PC-3 (cell line): ENCODE measurements around the gene SLC35F1. TPM values are rescaled to one million over a fixed set of nuclear protein-coding genes. Genes with fewer than 3 reads are reported as not detected.

Experiments
- ATAC-seq: fragments of 200-7000 bp; cut with Tn5 transposase; 2 replicates; pipeline ENCODE4 v1.9.1; 2020; ENCODE audit warnings: mild to moderate bottlenecking, moderate library complexity
- BruUV-seq: library from RNA; stranded (reverse); fragments of 400-500 nt; replicated peaks from 2 replicates; lab custom pipeline; 2021; lab: Mats Ljungman, UMichigan
- CTCF ChIA-PET: fragments of 300-600 bp; sonication (Branson Sonifier 250); formaldehyde crosslinking; loops from one replicate; lab custom pipeline; 2022; ENCODE audit warnings: antibody characterized with exemption; lab: Charles Lee
- POLR2A ChIA-PET: fragments of 300-600 bp; sonication (Branson Sonifier 250); formaldehyde crosslinking; loops from one replicate; lab custom pipeline; 2022; ENCODE audit warnings: antibody characterized with exemption; ENCODE audit not compliant: unreplicated experiment; lab: Charles Lee
- DNase-seq: peaks from one replicate; pipeline ENCODE4 v3.0.0-alpha.2; 2015
- H2AFZ ChIP-seq: fragments of 300-600 bp; sonication (generic); 2 replicates; pipeline ENCODE4 v1.6.0; 2016; ENCODE audit warnings: antibody characterized with exemption, low read length
- H3F3A ChIP-seq: fragments of 300-600 bp; sonication (generic); one replicate; pipeline ENCODE4 v1.6.0; 2017; ENCODE audit warnings: antibody characterized with exemption, low read length, control low read depth, mild to moderate bottlenecking; ENCODE audit not compliant: unreplicated experiment
- H3K27ac ChIP-seq: fragments of 300-600 bp; sonication (generic); 2 replicates; pipeline ENCODE4 v1.5.1; 2016; ENCODE audit warnings: mild to moderate bottlenecking, low read length
- H3K27me3 ChIP-seq: fragments of 300-600 bp; sonication (generic); 2 replicates; pipeline ENCODE4 v1.6.1; 2016; ENCODE audit warnings: low read length, mixed read lengths
- H3K36me3 ChIP-seq: fragments of 300-600 bp; sonication (generic); 2 replicates; pipeline ENCODE4 v1.6.1; 2016; ENCODE audit warnings: low read depth, mixed run types, low read length, mixed read lengths
- H3K4me1 ChIP-seq: fragments of 300-600 bp; sonication (generic); 2 replicates; pipeline ENCODE4 v1.5.1; 2016; ENCODE audit warnings: low read length; ENCODE audit not compliant: insufficient read depth
- H3K4me2 ChIP-seq: fragments of 300-600 bp; sonication (generic); 2 replicates; pipeline ENCODE4 v1.6.0; 2016; ENCODE audit warnings: low read length
- H3K4me3 ChIP-seq: fragments of 300-600 bp; sonication (generic); 2 replicates; pipeline ENCODE4 v1.5.1; 2016; ENCODE audit warnings: mild to moderate bottlenecking, low read length, mixed read lengths
- H3K79me2 ChIP-seq: fragments of 300-600 bp; sonication (generic); 2 replicates; pipeline ENCODE4 v1.6.1; 2017; ENCODE audit warnings: low read length, mixed read lengths
- H3K9ac ChIP-seq: fragments of 300-600 bp; sonication (generic); 2 replicates; pipeline ENCODE4 v1.6.0; 2016; ENCODE audit warnings: mild to moderate bottlenecking, low read length
- H3K9me2 ChIP-seq: fragments of 300-600 bp; sonication (generic); replicated peaks from 2 replicates; pipeline ENCODE4 v1.6.1; 2016; ENCODE audit warnings: mixed run types, low read length, mixed read lengths
- H3K9me3 ChIP-seq: fragments of 300-600 bp; sonication (generic); 2 replicates; pipeline ENCODE4 v1.6.1; 2016; ENCODE audit warnings: low read length, mixed read lengths
- H4K20me1 ChIP-seq: fragments of 300-600 bp; sonication (generic); 2 replicates; pipeline ENCODE4 v1.6.1; 2016; ENCODE audit warnings: low read length, mixed read lengths
- CTCF ChIP-seq: fragments of 300-600 bp; sonication (generic); conservative IDR thresholded peaks from 2 replicates; pipeline ENCODE4 v1.5.1; 2017; ENCODE audit warnings: antibody characterized with exemption, low read depth, mild to moderate bottlenecking, low read length
- EZH2 ChIP-seq: fragments of 300-600 bp; sonication (generic); IDR thresholded peaks from one replicate; pipeline ENCODE4 v1.6.1; 2017; ENCODE audit warnings: antibody characterized with exemption, mild to moderate bottlenecking, low read length; ENCODE audit not compliant: unreplicated experiment
- EZH2phosphoT487 ChIP-seq: fragments of 300-600 bp; sonication (generic); IDR thresholded peaks from 2 replicates; pipeline ENCODE4 v1.6.1; 2018; ENCODE audit warnings: mild to moderate bottlenecking, antibody characterized with exemption, low read length, borderline replicate concordance
- intact Hi-C: fragments of 100-400 bp; cut with micrococcal nuclease; formaldehyde crosslinking; loops from 2 replicates; pipeline ENCODE4 v1.9.0; 2023
- total RNA-seq: library from RNA; depleted of rRNA; stranded (reverse); fragments of >200 nt; gene quantifications from 2 replicates; pipeline ENCODE4 v1.2.3, GENCODE V29; 2014

SLC35F1 gene
- total RNA-seq, 1 experiment from 2014 or later: not detected

GRCh38 chr6:117985916-117986315 lies 78.9 kb downstream of the SLC35F1 start:
- no peak for TF ChIP-seq CTCF
- no peak for TF ChIP-seq EZH2phosphoT487
- no peak for TF ChIP-seq EZH2
- H3F3A ChIP-seq: no peaks in the 10 kb centered on the region
- no peaks in the 10 kb centered on the region for H3K9me3 ChIP-seq
- H3K4me3 ChIP-seq: no peak overlapping the region
- ATAC-seq (no peak), DNase-seq (no peak)
- no peak overlapping the region for H3K4me2 ChIP-seq
- H3K79me2 ChIP-seq: no peaks in the 10 kb centered on the region
- H4K20me1 ChIP-seq: no peaks in the 10 kb centered on the region
- ChIA-PET CTCF (interaction anchor here (1.4 kb wide), 1 partner anchor 10 kb away, joined by 5 read pairs; no protein-coding TSS in a partner anchor), POLR2A (no interaction called here)
- H3K4me1 ChIP-seq: no peaks in the 10 kb centered on the region
- no peak overlapping the region for H3K27ac ChIP-seq
- H3K9me2 ChIP-seq: no peaks in the 10 kb centered on the region
- BruUV-seq: no TSS peak
- no peak overlapping the region for H2AFZ ChIP-seq
- no peak overlapping the region for H3K9ac ChIP-seq
- intact Hi-C loops: no loop called here
- no peaks in the 10 kb centered on the region for H3K27me3 ChIP-seq
- no peaks in the 10 kb centered on the region for H3K36me3 ChIP-seq

- ChIA-PET CTCF (interaction anchor here (1.4 kb wide), 1 partner anchor 11 kb away, joined by 5 read pairs; no protein-coding TSS in a partner anchor), POLR2A (no interaction called here)
- H3K79me2 ChIP-seq: no peaks in the 10 kb centered on the region
- no peak for ATAC-seq
- H3K4me2 ChIP-seq: no peak overlapping the region
- intact Hi-C loops: no loop called here
- H3K36me3 ChIP-seq: no peaks in the 10 kb centered on the region
- no peak for DNase-seq
- no peak overlapping the region for H3K4me3 ChIP-seq
- no peak overlapping the region for H3K9ac ChIP-seq
- H3K27me3 ChIP-seq: no peaks in the 10 kb centered on the region
- H4K20me1 ChIP-seq: no peaks in the 10 kb centered on the region
- no peak overlapping the region for H3K27ac ChIP-seq
- no peaks in the 10 kb centered on the region for H3K9me2 ChIP-seq
- H2AFZ ChIP-seq: no peak overlapping the region
- no peaks in the 10 kb centered on the region for H3F3A ChIP-seq
- H3K4me1 ChIP-seq: no peaks in the 10 kb centered on the region
- BruUV-seq: no TSS peak
- H3K9me3 ChIP-seq: no peaks in the 10 kb centered on the region
- TF ChIP-seq CTCF (no peak), EZH2phosphoT487 (no peak), EZH2 (no peak)
These were observed 79.3 kb downstream of the SLC35F1 start for GRCh38 chr6:117986396-117986795.

GRCh38 chr6:117989086-117989485 lies 82.0 kb downstream of the SLC35F1 start:
- TF ChIP-seq CTCF: no peak
- no peak for TF ChIP-seq EZH2phosphoT487
- no peak for TF ChIP-seq EZH2
- Histone ChIP-seq H3K27me3 (no peaks in the 10 kb centered on the region), H3F3A (no peaks in the 10 kb centered on the region), H3K9me3 (no peaks in the 10 kb centered on the region), H3K27ac (no peak overlapping the region), H3K79me2 (no peaks in the 10 kb centered on the region), H3K4me1 (no peaks in the 10 kb centered on the region), H2AFZ (no peak overlapping the region), H3K36me3 (no peaks in the 10 kb centered on the region), H4K20me1 (no peaks in the 10 kb centered on the region), H3K4me3 (no peak overlapping the region), H3K4me2 (no peak overlapping the region), H3K9ac (no peak overlapping the region), H3K9me2 (no peaks in the 10 kb centered on the region)
- ATAC-seq (no peak), DNase-seq (no peak)
- intact Hi-C loops: no loop called here
- ChIA-PET CTCF (no interaction called here), POLR2A (no interaction called here)
- BruUV-seq: no TSS peak
